ENCODE data around the gene CIAO3. TPM values are rescaled to one million over a fixed set of nuclear protein-coding genes. Genes with fewer than 3 reads are reported as not detected.

The CIAO3 gene
- total RNA-seq, 2 donors from 2014 or later: 25.4 to 26.4 TPM

- DNase-seq (peak; percentile 86 to 92 (median 90)), ATAC-seq (peak; percentile 87)
- TF ChIP-seq CTCF (IDR thresholded peaks at IDR 0.05): peak in 3 of 7 experiments; percentile 10 to 27 (median 26)
- peak; percentile 50 to 62 (median 61) for TF ChIP-seq POLR2A (IDR thresholded peaks at IDR 0.05)
- Histone ChIP-seq H3K27ac (peak within 1 kb of the TSS; percentile 64 to 89 (median 83)), H3K27me3 (no peaks in the 10 kb centered on the region), H3K4me1 (peaks cover 56% of the 10 kb centered on the region), H3K36me3 (replicated peaks in 1 of 2; ENCODE audit: insufficient read depth in 1 of 2, low read depth in 2 of 2) (no peaks in the 10 kb centered on the region), H3K9me3 (no peaks in the 10 kb centered on the region), H3K4me3 (peak within 1 kb of the TSS; percentile 34 to 53)
- 0 to 5% methylated on average over 11 to 99 of the region's 106 CpGs for WGBS, 2 donors
- intact Hi-C loops (cut with DNase I): no loop called here
Observed at GRCh38 chr16:720990-721764, 19.6 kb downstream of the CIAO3 start, which contains the start of gene ANTKMT. TSS of gene ANTKMT (plus strand) at chr16:721146. CDS start at chr16:721275, 129 bp downstream.

GRCh38 chr16:720447-720989 lies 20.3 kb downstream of the CIAO3 start:
- peak overlapping the region; percentile 64 to 89 (median 83) for H3K27ac ChIP-seq
- intact Hi-C loops (cut with DNase I): no loop called here
- H3K9me3 ChIP-seq: no peaks in the 10 kb centered on the region
- DNase-seq (peak in 2 of 4 donors; percentile 40 to 44), ATAC-seq (peak; percentile 12)
- peak overlapping the region; percentile 34 to 53 for H3K4me3 ChIP-seq
- TF ChIP-seq CTCF (IDR thresholded peaks at IDR 0.05) (no peak), POLR2A (IDR thresholded peaks at IDR 0.05) (peak in 1 of 3 donors; percentile 50)
- no peaks in the 10 kb centered on the region for H3K27me3 ChIP-seq
- H3K36me3 ChIP-seq (replicated peaks in 1 of 2; ENCODE audit: insufficient read depth in 1 of 2, low read depth in 2 of 2): no peaks in the 10 kb centered on the region
- WGBS, 2 donors: 0% methylated on average over 2 to 38 of the region's 38 CpGs
- peaks cover 60% of the 10 kb centered on the region for H3K4me1 ChIP-seq

GRCh38 chr16:719815-720446 lies 20.9 kb downstream of the CIAO3 start:
- no peaks in the 10 kb centered on the region for H3K27me3 ChIP-seq
- no peaks in the 10 kb centered on the region for H3K36me3 ChIP-seq (replicated peaks in 1 of 2; ENCODE audit: insufficient read depth in 1 of 2, low read depth in 2 of 2)
- ATAC-seq (no peak), DNase-seq (no peak)
- 7 to 9% methylated on average over 11 to 16 of the region's 16 CpGs for whole genome bisulfite sequencing, 2 donors
- H3K4me3 ChIP-seq: peak overlapping the region; percentile 34 to 53
- peak overlapping the region; percentile 64 to 89 (median 83) for H3K27ac ChIP-seq
- TF ChIP-seq CTCF (IDR thresholded peaks at IDR 0.05) (peak in 1 of 7 experiments; percentile 7), POLR2A (IDR thresholded peaks at IDR 0.05) (no peak)
- intact Hi-C loops (cut with DNase I): no loop called here
- H3K4me1 ChIP-seq: peaks cover 64% of the 10 kb centered on the region
- no peaks in the 10 kb centered on the region for H3K9me3 ChIP-seq

GRCh38 chr16:718922-719321 lies 21.9 kb downstream of the CIAO3 start:
- Histone ChIP-seq H3K27me3 (no peaks in the 10 kb centered on the region), H3K36me3 (replicated peaks in 1 of 2; ENCODE audit: insufficient read depth in 1 of 2, low read depth in 2 of 2) (no peaks in the 10 kb centered on the region), H3K9me3 (no peaks in the 10 kb centered on the region), H3K27ac (no peak overlapping the region), H3K4me3 (no peak overlapping the region), H3K4me1 (peaks cover 72% of the 10 kb centered on the region)
- WGBS, 2 donors: 70 to 81% methylated on average over 6 of the region's 6 CpGs
- ATAC-seq (no peak), DNase-seq (no peak)
- intact Hi-C loops (cut with DNase I): no loop called here
- TF ChIP-seq CTCF (IDR thresholded peaks at IDR 0.05) (no peak), POLR2A (IDR thresholded peaks at IDR 0.05) (no peak)
